Kidney epithelial cell (primary cell): Measurements from ENCODE around the gene IPCEF1. TPM values are rescaled to one million over a fixed set of nuclear protein-coding genes. Genes with fewer than 3 reads are reported as not detected.
"Not testable (repeated sequence)": the region's sequence is repeated elsewhere in the genome, so short reads cannot be mapped to it uniquely, and the experiment has no call there.

Source experiments
- DNase-seq: peaks from one replicate; pipeline ENCODE4 v3.0.0-alpha.2; 2010; ENCODE audit warnings: low read depth
- H3K27me3 ChIP-seq: 2 replicates; pipeline ENCODE4 v1.6.0; 2011; ENCODE audit warnings: low read length; ENCODE audit not compliant: control insufficient read depth, insufficient read depth
- H3K36me3 ChIP-seq: 2 replicates; pipeline ENCODE4 v1.5.1; 2011; ENCODE audit warnings: low read length; ENCODE audit not compliant: control insufficient read depth, insufficient read depth
- H3K4me3 ChIP-seq: 2 replicates; pipeline ENCODE4 v1.5.1; 2011; ENCODE audit warnings: low read depth, mild to moderate bottlenecking, control low read depth, low read length
- total RNA-seq: library from RNA; depleted of rRNA; stranded (reverse); fragments of >200 nt; gene quantifications from 2 replicates; pipeline ENCODE4 v1.2.3, GENCODE V29; 2015
- TF ChIP-seq, protein P1 (sequence below): IDR thresholded peaks from 2 replicates; pipeline ENCODE4 v1.5.1; 2011; ENCODE audit warnings: mild to moderate bottlenecking, moderate library complexity, low read length, control low read depth, inconsistent platforms; ENCODE audit not compliant: insufficient read depth, poor library complexity, severe bottlenecking

The IPCEF1 gene
- total RNA-seq, 1 donor from 2014 or later, result 1.0 TPM

DNA sequence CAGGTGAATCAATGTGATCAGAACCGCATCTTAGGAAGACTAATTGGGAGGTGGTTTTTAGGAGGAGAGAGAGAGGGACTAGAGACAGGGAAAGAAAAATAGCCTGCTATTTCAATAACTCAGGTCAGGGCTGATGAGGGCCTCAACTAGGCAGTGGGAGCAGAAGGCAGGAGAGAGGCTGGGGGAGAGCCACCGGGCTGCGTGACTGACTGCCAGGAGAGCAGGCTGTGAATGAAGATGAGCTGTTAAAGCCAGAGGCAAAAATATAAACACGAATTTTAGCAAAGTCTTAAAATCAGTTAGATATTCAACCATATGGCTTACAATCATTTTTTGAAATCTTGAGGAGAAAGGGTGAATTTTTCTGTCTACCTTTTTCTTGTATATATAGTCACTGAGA, 149.6 kb downstream of the IPCEF1 start:
- DNase-seq, result no peak
- H3K27me3 ChIP-seq, result no peaks in the 10 kb centered on the region
- no peak overlapping the region for H3K4me3 ChIP-seq
- no peaks in the 10 kb centered on the region for H3K36me3 ChIP-seq
- TF ChIP-seq, protein P1, sequence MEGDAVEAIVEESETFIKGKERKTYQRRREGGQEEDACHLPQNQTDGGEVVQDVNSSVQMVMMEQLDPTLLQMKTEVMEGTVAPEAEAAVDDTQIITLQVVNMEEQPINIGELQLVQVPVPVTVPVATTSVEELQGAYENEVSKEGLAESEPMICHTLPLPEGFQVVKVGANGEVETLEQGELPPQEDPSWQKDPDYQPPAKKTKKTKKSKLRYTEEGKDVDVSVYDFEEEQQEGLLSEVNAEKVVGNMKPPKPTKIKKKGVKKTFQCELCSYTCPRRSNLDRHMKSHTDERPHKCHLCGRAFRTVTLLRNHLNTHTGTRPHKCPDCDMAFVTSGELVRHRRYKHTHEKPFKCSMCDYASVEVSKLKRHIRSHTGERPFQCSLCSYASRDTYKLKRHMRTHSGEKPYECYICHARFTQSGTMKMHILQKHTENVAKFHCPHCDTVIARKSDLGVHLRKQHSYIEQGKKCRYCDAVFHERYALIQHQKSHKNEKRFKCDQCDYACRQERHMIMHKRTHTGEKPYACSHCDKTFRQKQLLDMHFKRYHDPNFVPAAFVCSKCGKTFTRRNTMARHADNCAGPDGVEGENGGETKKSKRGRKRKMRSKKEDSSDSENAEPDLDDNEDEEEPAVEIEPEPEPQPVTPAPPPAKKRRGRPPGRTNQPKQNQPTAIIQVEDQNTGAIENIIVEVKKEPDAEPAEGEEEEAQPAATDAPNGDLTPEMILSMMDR, result no peak

DNA sequence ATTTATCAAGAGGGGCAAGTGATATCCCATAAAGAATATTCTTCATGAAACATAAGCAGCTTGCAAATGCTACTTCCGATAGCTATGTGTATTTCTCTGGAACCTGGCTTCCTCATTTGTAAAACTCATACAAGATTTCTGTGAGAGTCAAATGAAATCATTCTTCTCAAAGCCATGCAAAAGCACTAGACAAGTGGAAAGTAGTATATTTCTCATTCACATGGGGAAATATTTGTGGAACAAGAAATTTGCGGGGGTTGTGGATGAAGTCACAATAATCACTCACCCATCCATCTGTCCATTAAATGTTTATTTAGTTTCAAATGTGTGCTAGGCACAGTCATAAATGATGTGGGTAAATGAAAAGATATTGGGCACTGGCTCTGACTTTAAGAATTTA, 150.5 kb downstream of the IPCEF1 start:
- TF ChIP-seq, protein P1, result no peak
- Histone ChIP-seq H3K36me3 (no peaks in the 10 kb centered on the region), H3K27me3 (no peaks in the 10 kb centered on the region), H3K4me3 (no peak overlapping the region)
- no peak for DNase-seq

DNA sequence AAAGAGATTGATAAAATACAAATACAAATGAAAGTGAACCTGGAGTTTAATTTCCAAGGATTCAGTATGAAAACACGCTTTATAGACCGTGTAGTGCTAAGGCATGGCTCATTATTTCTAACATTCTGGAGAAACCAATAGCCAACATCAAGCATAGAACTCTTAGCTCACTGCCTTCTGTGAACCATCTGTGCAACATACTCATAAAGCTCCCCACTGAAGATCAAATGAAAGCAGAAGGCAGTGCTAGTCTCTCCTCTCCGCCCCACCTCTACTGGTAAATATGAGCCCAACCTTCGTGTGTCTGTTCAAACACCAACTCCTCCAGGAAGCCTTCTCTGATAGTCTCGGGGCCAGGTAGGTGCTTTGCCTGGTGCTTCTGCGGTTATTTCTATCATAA, 153.6 kb downstream of the IPCEF1 start:
- no peak for DNase-seq
- Histone ChIP-seq H3K4me3 (no peak overlapping the region), H3K27me3 (no peaks in the 10 kb centered on the region), H3K36me3 (no peaks in the 10 kb centered on the region)
- TF ChIP-seq, protein P1, result no peak

DNA sequence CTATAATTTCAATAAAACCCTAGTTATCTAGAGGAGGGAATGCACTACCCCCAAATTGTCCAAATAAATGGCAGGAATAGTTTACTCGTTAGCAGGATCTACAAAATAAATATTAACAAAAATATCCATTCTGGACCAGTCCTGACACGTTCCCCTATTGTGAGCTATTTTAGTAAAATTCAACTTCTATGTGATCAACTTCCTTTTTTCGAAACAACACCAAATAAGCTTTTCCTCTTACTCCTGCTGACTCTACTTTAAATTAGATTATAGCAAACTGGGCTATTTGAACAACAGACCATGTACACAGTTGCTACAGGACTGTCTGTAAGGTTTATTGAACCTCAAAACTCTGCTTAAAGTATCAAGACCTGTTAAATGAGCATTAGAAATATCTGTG, 154.3 kb downstream of the IPCEF1 start:
- no peak for DNase-seq
- Histone ChIP-seq H3K36me3 (no peaks in the 10 kb centered on the region), H3K4me3 (no peak overlapping the region), H3K27me3 (no peaks in the 10 kb centered on the region)
- TF ChIP-seq, protein P1, result no peak

DNA sequence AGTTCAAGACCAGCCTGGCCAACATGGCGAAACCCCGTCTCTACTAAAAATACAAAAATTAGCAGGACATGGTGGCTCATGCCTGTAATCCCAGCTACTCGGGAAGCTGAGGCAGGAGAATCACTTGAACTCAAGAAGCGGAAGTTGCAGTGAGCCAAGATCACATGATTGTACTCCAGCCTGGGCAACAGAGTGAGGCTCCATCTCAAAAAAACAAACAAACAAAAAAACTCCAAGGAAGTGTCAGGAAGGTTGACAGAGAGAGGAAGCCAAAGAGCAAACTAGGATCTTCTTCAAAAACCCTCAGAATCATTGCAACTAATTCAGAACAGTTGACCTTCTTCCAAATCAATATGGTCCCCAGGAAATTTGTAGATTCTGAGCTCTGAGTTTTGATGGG, 154.9 kb downstream of the IPCEF1 start:
- H3K36me3 ChIP-seq, H3K27me3 ChIP-seq, H3K4me3 ChIP-seq, DNase-seq: not testable (repeated sequence)

DNA sequence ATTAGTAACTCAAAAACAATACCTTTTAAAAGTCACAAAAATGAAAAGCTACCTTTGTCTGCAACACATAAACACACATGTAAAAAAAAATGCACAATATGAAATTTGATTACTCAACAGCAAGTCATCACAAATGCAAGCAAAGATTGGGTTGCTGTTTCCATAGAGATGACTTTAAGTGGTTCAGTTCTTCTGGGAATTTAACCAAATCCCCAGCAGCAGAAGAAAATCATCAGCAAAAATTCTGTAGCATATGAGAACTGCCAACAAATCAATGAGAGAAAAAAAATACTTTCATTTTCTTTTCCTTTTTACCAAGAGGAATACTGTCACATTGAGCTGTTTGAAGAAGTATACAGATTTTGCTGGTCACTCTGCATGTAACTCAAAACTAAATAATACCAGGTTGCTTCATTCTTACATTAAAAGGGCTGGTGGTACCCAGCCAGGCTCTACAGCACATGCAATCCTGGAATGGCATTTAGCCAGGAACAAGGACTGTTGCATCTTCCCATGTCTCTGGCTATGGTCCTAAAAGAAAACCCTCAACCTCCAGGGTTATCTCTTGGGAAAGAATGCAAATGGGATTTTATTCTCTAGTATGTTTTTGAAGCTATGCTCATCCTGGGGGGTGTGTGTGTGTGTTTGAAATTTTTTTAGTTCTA, 159.3 kb downstream of the IPCEF1 start:
- DNase-seq, result no peak

More for the DNA sequence above, 159.3 kb downstream of the IPCEF1 start:
- Histone ChIP-seq H3K4me3 (no peak overlapping the region), H3K27me3 (no peaks in the 10 kb centered on the region), H3K36me3 (no peaks in the 10 kb centered on the region)
- TF ChIP-seq, protein P1, result no peak
